ENCODE measurements around the gene TNNT2. TPM values are rescaled to one million over a fixed set of nuclear protein-coding genes. Genes with fewer than 3 reads are reported as not detected.

The TNNT2 gene
- total and polyA plus RNA-seq, 2 of the 13 experiments (the other 11 are each of a cell fraction or from before 2014, with no cell fraction given), result 0.20 to 0.63 TPM

DNA sequence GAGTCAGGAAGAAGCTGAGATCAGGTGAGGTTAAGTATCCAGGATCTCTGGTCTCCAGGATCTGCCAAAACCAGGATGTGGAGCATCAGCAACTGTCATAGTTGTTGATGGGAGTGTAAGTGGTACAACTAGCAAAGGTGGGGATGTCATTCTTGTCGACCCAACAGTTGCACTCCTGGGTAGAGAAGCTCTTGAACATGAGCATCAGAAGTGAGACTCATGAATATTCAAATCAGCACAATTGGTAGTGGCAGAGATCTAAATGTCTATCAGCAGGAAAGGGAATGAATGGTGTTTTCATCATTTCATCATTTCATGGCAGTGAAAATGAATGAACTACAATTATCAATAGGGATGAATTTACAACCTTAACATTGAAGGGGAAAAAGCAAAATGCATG, 25.9 kb upstream of the TNNT2 start (continued):
- TF ChIP-seq MXD1 (CRISPR knock-in tag; IDR thresholded peaks at IDR 0.05), result no peak
- TF ChIP-seq SCMH1 (CRISPR knock-in tag; IDR thresholded peaks at IDR 0.05; ENCODE audit: borderline replicate concordance), result no peak
- TF ChIP-seq ATF1 (CRISPR knock-in tag; IDR thresholded peaks at IDR 0.05), result no peak

- CTCF ChIA-PET (ENCODE audit: low intra/inter-chr PET ratio, low total read pairs), result no interaction called here
- WGBS (ENCODE audit: low lambda C conversion rate), result 77% methylated on average over 2 of the region's 2 CpGs
- ATAC-seq, result no peak
These were observed 24.2 kb upstream of the TNNT2 start for GRCh38 chr1:201401700-201402099.

More at GRCh38 chr1:201401700-201402099, 24.2 kb upstream of the TNNT2 start:
- Histone ChIP-seq H2AFZ (ENCODE audit: low read length) (no peak overlapping the region), H3K4me3 (replicated peaks in 1 of 3; ENCODE audit: insufficient read depth in 1 of 3, low read depth in 2 of 3, low read length in 3 of 3) (no peak overlapping the region), H3K4me1 (ENCODE audit: insufficient read depth, low read length) (peaks cover 68% of the 10 kb centered on the region), H3K4me2 (ENCODE audit: low read depth, low read length) (no peak overlapping the region), H3K27ac (ENCODE audit: extremely low read length, insufficient read depth, low read length) (no peak overlapping the region), H4K20me1 (ENCODE audit: insufficient read depth, low read length) (no peaks in the 10 kb centered on the region), H3K9ac (ENCODE audit: insufficient read depth, low read depth, low read length) (no peak overlapping the region), H3K9me3 (ENCODE audit: low read length) (no peaks in the 10 kb centered on the region), H3K36me3 (replicated peaks in 1 of 2; ENCODE audit: control insufficient read depth in 1 of 2, insufficient read depth in 2 of 2, low read length in 2 of 2) (no peaks in the 10 kb centered on the region), H3K79me2 (ENCODE audit: insufficient read depth, low read length) (peaks cover 12% of the 10 kb centered on the region), H3K27me3 (ENCODE audit: control insufficient read depth in 1 of 2, insufficient read depth in 2 of 2, low read length in 2 of 2) (no peaks in the 10 kb centered on the region)
- POLR2A ChIA-PET, result no interaction called here
- no peak for DNase-seq (ENCODE audit: low spot score)
- in situ Hi-C loops (cut with HindIII; ENCODE audit: extremely low pct_ligation_motif_present, low pct_unique_long_range_greater_than_20kb) (no loop called here), intact Hi-C loops (cut with micrococcal nuclease; ENCODE audit: unreplicated experiment) (no loop called here)
- FAIRE-seq, result no peak
- no TSS peak for BruUV-seq (replicated peaks)
- TF ChIP-seq ZNF556 (CRISPR knock-in tag; IDR thresholded peaks at IDR 0.05; ENCODE audit: borderline replicate concordance), result no peak
- TF ChIP-seq BHLHE40 (IDR thresholded peaks at IDR 0.05; ENCODE audit: low read length), result no peak
- no peak for TF ChIP-seq ZBTB37 (CRISPR knock-in tag; IDR thresholded peaks at IDR 0.05)
- TF ChIP-seq BCLAF1 (IDR thresholded peaks at IDR 0.05), result no peak
- TF ChIP-seq FOSL2 (CRISPR knock-in tag; IDR thresholded peaks at IDR 0.05), result no peak
- no peak for TF ChIP-seq ZKSCAN8 (CRISPR knock-in tag; IDR thresholded peaks at IDR 0.05; ENCODE audit: borderline replicate concordance)
- TF ChIP-seq IRF1 (CRISPR knock-in tag; IDR thresholded peaks at IDR 0.05; ENCODE audit: low read depth), result no peak
- TF ChIP-seq ZNF781 (CRISPR knock-in tag; IDR thresholded peaks at IDR 0.05; ENCODE audit: borderline replicate concordance, not compliant biosample characterization), result no peak
- no peak for TF ChIP-seq ZNF496 (CRISPR knock-in tag; IDR thresholded peaks at IDR 0.05; ENCODE audit: insufficient replicate concordance)
- no peak for TF ChIP-seq ZNF484 (CRISPR knock-in tag; IDR thresholded peaks at IDR 0.05; ENCODE audit: borderline replicate concordance, low read depth)
- TF ChIP-seq TOPORS (CRISPR knock-in tag; IDR thresholded peaks at IDR 0.05), result no peak
- TF ChIP-seq ZNF280B (CRISPR knock-in tag; IDR thresholded peaks at IDR 0.05; ENCODE audit: borderline replicate concordance), result no peak
